MG63 (cell line): ENCODE data around the gene CHRNA1. TPM values are rescaled to one million over a fixed set of nuclear protein-coding genes. Genes with fewer than 3 reads are reported as not detected.
"Not testable (repeated sequence)": the region's sequence is repeated elsewhere in the genome, so short reads cannot be mapped to it uniquely, and the experiment has no call there.

Experiments
- DNase-seq: peaks from one replicate; pipeline ENCODE4 v3.0.0-alpha.2; 2020
- H3K27me3 ChIP-seq: fragments of 250-450 bp; sonication (Bioruptor Pico); 2 replicates; pipeline ENCODE4 v1.5.1; 2020; ENCODE audit warnings: mild to moderate bottlenecking, moderate library complexity
- H3K36me3 ChIP-seq: fragments of 250-450 bp; sonication (Bioruptor Pico); 2 replicates; pipeline ENCODE4 v1.5.1; 2020; ENCODE audit warnings: mild to moderate bottlenecking, moderate library complexity
- H3K4me3 ChIP-seq: fragments of 250-450 bp; sonication (Bioruptor Pico); 2 replicates; pipeline ENCODE4 v1.5.1; 2020; ENCODE audit warnings: mild to moderate bottlenecking, moderate library complexity
- H3K9me3 ChIP-seq: fragments of 250-450 bp; sonication (Bioruptor Pico); 2 replicates; pipeline ENCODE4 v1.5.1; 2020; ENCODE audit warnings: mild to moderate bottlenecking, moderate library complexity
- total RNA-seq: library from RNA; depleted of rRNA; stranded (reverse); fragments of >200 nt; shearing (Covaris generic); gene quantifications from 2 replicates; pipeline ENCODE4 v1.2.3, GENCODE V29; 2014; ENCODE audit warnings: low replicate concordance; rRNA removed

CHRNA1 gene
- total RNA-seq, 1 experiment from 2014 or later, result not detected

GRCh38 chr2:174709416-174710004, 54.8 kb downstream of the CHRNA1 start:
- not testable (repeated sequence) for H3K9me3 ChIP-seq, H3K36me3 ChIP-seq, H3K27me3 ChIP-seq, H3K4me3 ChIP-seq, DNase-seq

GRCh38 chr2:174708713-174709112, 55.6 kb downstream of the CHRNA1 start:
- DNase-seq, result no peak
- Histone ChIP-seq H3K36me3 (no peaks in the 10 kb centered on the region), H3K27me3 (peaks cover 8% of the 10 kb centered on the region; the same call in 1 of the 2 replicates), H3K9me3 (no peaks in the 10 kb centered on the region), H3K4me3 (no peak overlapping the region)

- H3K4me3 ChIP-seq, result no peak overlapping the region
- no peaks in the 10 kb centered on the region for H3K36me3 ChIP-seq
- DNase-seq, result no peak
- H3K27me3 ChIP-seq, result peaks cover 12% of the 10 kb centered on the region; the same call in 1 of the 2 replicates
- H3K9me3 ChIP-seq, result no peaks in the 10 kb centered on the region
These were observed 59.0 kb downstream of the CHRNA1 start for GRCh38 chr2:174705321-174705720.

- no peak overlapping the region for H3K4me3 ChIP-seq
- H3K9me3 ChIP-seq, result no peaks in the 10 kb centered on the region
- no peaks in the 10 kb centered on the region for H3K36me3 ChIP-seq
- peaks cover 12% of the 10 kb centered on the region; the same call in 1 of the 2 replicates for H3K27me3 ChIP-seq
- no peak for DNase-seq
These were observed 59.6 kb downstream of the CHRNA1 start for GRCh38 chr2:174704642-174705041.

- H3K27me3 ChIP-seq, result peaks cover 12% of the 10 kb centered on the region; the same call in 1 of the 2 replicates
- H3K36me3 ChIP-seq, result no peaks in the 10 kb centered on the region
- H3K9me3 ChIP-seq, result no peaks in the 10 kb centered on the region
- no peak overlapping the region for H3K4me3 ChIP-seq
- DNase-seq, result no peak
These were observed 60.2 kb downstream of the CHRNA1 start for GRCh38 chr2:174704061-174704460.

- Histone ChIP-seq H3K9me3 (no peaks in the 10 kb centered on the region), H3K4me3 (no peak overlapping the region), H3K27me3 (peaks cover 12% of the 10 kb centered on the region; the same call in 1 of the 2 replicates), H3K36me3 (no peaks in the 10 kb centered on the region)
- no peak for DNase-seq
These were observed 60.8 kb downstream of the CHRNA1 start for GRCh38 chr2:174703430-174703829.

- Histone ChIP-seq H3K4me3 (no peak overlapping the region), H3K27me3 (peaks cover 12% of the 10 kb centered on the region; the same call in 1 of the 2 replicates), H3K9me3 (no peaks in the 10 kb centered on the region), H3K36me3 (no peaks in the 10 kb centered on the region)
- no peak for DNase-seq
These were observed 61.7 kb downstream of the CHRNA1 start for GRCh38 chr2:174702541-174702940.

- Histone ChIP-seq H3K4me3 (no peak overlapping the region), H3K9me3 (no peaks in the 10 kb centered on the region), H3K36me3 (no peaks in the 10 kb centered on the region), H3K27me3 (peaks cover 10% of the 10 kb centered on the region; the same call in 1 of the 2 replicates)
- DNase-seq, result no peak
These were observed 64.1 kb downstream of the CHRNA1 start for GRCh38 chr2:174699993-174700766.

Other genes starting within 250 kb of the CHRNA1 start
- gene WIPF1, start 166.7 kb downstream of the CHRNA1 start, total RNA-seq, result 4.3 and 4.6 TPM in 2 replicates
- gene CHN1, start 240.9 kb upstream of the CHRNA1 start, total RNA-seq, result 6.4 and 8.1 TPM in 2 replicates